Cardiac muscle cell (in vitro differentiated cells and primary cell): ENCODE data around the gene SUMF2. TPM values are rescaled to one million over a fixed set of nuclear protein-coding genes. Genes with fewer than 3 reads are reported as not detected.
"Not testable (repeated sequence)": the region's sequence is repeated elsewhere in the genome, so short reads cannot be mapped to it uniquely, and the experiment has no call there.

ENCODE experiments used
- DNase-seq, 2 donors: peaks; one replicate each; pipeline versions ENCODE4 v3.0.0 to v3.0.0-alpha.2; 2010 to 2017; ENCODE audit warnings: low read depth in 1 of 2, low spot score in 1 of 2
- H3K27ac ChIP-seq: fragments of 200-600 bp; sonication (generic); 2 replicates; pipeline ENCODE4 v1.5.1; 2016
- H3K27me3 ChIP-seq: fragments of 200-600 bp; sonication (generic); 2 replicates; pipeline ENCODE4 v1.6.0; 2016; ENCODE audit warnings: control low read depth
- H3K36me3 ChIP-seq: fragments of 200-600 bp; sonication (generic); 2 replicates; pipeline ENCODE4 v1.5.1; 2016; ENCODE audit warnings: control low read depth
- H3K4me1 ChIP-seq: fragments of 200-600 bp; sonication (generic); 2 replicates; pipeline ENCODE4 v1.8.1; 2017; ENCODE audit warnings: low read depth, mild to moderate bottlenecking, mixed run types
- H3K4me3 ChIP-seq: fragments of 200-600 bp; sonication (generic); 2 replicates; pipeline ENCODE4 v1.5.1; 2016; ENCODE audit warnings: mild to moderate bottlenecking
- H3K9me3 ChIP-seq: fragments of 200-600 bp; sonication (generic); 2 replicates; pipeline ENCODE4 v1.5.1; 2017; ENCODE audit warnings: low read depth, mild to moderate bottlenecking, control low read depth
- CTCF ChIP-seq: IDR thresholded peaks from 2 replicates; pipeline ENCODE4 v1.5.1; 2012; ENCODE audit warnings: low read depth, mild to moderate bottlenecking, low read length
- polyA plus RNA-seq: library from polyadenylated mRNA; unstranded; fragments of >200 nt; fragmentation: Nextera tagmentation; extraction: Ambion mirVana; gene quantifications from 2 replicates; pipeline ENCODE4 v1.2.1, GENCODE V29; 2016
- total RNA-seq: library from RNA; depleted of rRNA; stranded (reverse); fragments of >200 nt; gene quantifications from 2 replicates; pipeline ENCODE4 v1.2.3, GENCODE V29; 2016

Gene SUMF2
- total and polyA plus RNA-seq, 2 experiments from 2014 or later = 49.5 to 108 TPM

DNA sequence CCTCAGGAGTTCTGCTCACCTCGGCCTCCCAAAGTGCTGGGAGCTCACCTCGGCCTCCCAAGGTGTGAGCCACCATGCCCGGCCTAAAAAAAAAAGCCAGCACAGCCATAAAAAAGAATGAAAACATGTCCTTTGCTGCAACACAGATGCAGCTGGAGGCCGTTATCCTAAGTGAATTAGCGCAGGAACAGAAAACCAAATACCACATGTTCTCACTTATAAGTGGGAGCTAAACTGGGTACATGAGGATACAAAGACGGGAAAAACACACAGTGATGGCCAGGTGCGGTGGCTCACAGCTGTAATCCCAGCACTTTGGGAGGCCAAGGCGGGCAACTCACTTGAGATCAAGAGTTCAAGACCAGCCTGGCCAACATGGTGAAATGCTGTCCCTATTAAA is 33.7 kb upstream of the SUMF2 start:
- DNase-seq = no peak
- H3K36me3 ChIP-seq = peaks cover 4% of the 10 kb centered on the region
- H3K4me1 ChIP-seq = no peaks in the 10 kb centered on the region
- no peaks in the 10 kb centered on the region for H3K9me3 ChIP-seq
- no peak overlapping the region for H3K27ac ChIP-seq
- no peak for TF ChIP-seq CTCF
- no peaks in the 10 kb centered on the region for H3K27me3 ChIP-seq
- H3K4me3 ChIP-seq = no peak overlapping the region

- not testable (repeated sequence) for DNase-seq, H3K27me3 ChIP-seq, H3K36me3 ChIP-seq, H3K9me3 ChIP-seq, H3K4me3 ChIP-seq, H3K4me1 ChIP-seq, H3K27ac ChIP-seq
Observed at GRCh38 chr7:56031556-56031955, 32.5 kb upstream of the SUMF2 start.

GRCh38 chr7:56032578-56032977 is 31.5 kb upstream of the SUMF2 start:
- not testable (repeated sequence) for H3K27ac ChIP-seq, H3K36me3 ChIP-seq, H3K4me3 ChIP-seq, H3K27me3 ChIP-seq, H3K4me1 ChIP-seq, DNase-seq, H3K9me3 ChIP-seq

DNA sequence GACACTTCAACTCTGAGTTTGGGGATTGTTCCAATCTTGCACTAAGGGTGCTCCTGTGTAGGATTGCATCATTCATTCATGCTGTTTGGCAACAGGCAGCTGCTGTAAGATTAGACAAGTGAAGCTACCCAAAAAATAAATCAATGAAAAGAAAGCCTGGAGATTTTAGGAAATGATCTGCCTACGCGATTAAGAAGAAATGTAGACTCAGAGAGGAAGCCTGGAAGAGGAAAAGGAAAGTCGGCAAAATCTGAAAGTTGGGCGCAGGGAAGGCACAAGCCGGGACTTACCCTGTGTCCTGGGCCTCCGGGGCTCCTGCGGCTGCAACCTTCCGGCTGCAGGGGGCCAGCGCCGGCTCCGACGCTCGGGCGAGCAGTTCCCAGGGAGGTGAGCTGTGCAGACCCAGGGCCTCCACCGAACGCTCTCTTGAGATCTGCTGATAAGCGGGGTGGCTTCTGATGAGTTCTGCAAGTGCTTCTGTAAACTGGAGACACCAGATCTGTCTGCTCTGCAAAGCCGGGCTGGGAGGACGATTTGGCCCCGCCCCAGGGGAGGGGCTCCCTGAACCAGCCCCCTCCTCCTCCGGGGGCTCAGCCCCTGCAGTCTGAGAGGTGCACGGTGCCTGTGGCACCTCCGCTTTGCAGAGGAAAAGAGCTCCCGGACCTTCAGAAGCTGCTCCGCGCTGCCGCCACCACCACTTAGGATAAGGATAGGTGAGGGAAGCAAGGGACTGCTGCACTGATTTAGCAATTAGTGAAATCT is 30.2 kb upstream of the SUMF2 start:
- Histone ChIP-seq H3K4me3 (peak overlapping the region; percentile 38), H3K4me1 (no peaks in the 10 kb centered on the region), H3K9me3 (no peaks in the 10 kb centered on the region), H3K36me3 (peaks cover 4% of the 10 kb centered on the region), H3K27ac (peak overlapping the region; percentile 73), H3K27me3 (no peaks in the 10 kb centered on the region)
- peak; percentile 79 to 91 for DNase-seq
- peak; percentile 42 for TF ChIP-seq CTCF

DNA sequence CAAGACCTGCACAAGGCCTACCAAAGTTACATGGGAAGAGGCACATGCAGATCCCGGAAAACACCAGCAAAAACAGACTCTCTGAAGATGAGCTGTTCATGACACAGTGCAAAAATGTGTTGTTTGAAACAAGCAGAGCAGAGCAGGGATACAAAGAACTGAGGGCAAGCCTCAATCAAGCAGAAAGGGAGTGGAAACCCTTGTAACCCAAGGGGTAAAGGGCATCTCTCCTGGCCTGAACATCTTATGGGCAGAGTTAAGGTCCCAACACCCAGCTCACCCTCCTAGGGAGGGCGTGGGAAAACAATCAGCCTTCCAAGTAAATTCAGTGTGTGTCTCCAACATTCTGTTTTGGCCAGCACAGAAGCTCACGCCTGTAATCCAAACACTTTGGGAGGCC is 23.4 kb upstream of the SUMF2 start:
- no peaks in the 10 kb centered on the region for H3K9me3 ChIP-seq
- H3K27me3 ChIP-seq = no peaks in the 10 kb centered on the region
- no peaks in the 10 kb centered on the region for H3K36me3 ChIP-seq
- DNase-seq = no peak
- no peaks in the 10 kb centered on the region for H3K4me1 ChIP-seq
- H3K4me3 ChIP-seq = no peak overlapping the region
- H3K27ac ChIP-seq = peak overlapping the region; percentile 28
- TF ChIP-seq CTCF = no peak

DNA sequence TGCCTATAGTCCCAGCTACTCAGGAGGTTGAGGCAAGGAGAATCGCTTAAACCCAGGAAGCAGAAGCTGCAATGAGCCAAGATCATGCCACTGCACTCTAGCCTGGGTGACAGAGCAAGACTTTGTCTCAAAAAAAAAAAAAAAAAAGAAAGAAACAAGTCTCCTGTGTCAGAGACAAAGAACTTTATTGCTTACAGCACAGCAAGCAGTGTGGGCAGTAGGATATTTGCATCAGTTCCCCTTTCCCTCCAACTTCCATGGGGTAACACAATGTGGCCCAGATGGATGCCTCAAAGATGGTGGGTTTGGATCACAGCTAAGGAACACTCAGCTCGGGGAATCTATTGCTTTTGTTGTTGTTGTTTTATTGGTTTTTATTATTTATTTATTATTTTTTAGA is 18.3 kb upstream of the SUMF2 start:
- not testable (repeated sequence) for H3K36me3 ChIP-seq, H3K9me3 ChIP-seq, DNase-seq, H3K4me3 ChIP-seq, H3K27ac ChIP-seq, H3K4me1 ChIP-seq, H3K27me3 ChIP-seq

DNA sequence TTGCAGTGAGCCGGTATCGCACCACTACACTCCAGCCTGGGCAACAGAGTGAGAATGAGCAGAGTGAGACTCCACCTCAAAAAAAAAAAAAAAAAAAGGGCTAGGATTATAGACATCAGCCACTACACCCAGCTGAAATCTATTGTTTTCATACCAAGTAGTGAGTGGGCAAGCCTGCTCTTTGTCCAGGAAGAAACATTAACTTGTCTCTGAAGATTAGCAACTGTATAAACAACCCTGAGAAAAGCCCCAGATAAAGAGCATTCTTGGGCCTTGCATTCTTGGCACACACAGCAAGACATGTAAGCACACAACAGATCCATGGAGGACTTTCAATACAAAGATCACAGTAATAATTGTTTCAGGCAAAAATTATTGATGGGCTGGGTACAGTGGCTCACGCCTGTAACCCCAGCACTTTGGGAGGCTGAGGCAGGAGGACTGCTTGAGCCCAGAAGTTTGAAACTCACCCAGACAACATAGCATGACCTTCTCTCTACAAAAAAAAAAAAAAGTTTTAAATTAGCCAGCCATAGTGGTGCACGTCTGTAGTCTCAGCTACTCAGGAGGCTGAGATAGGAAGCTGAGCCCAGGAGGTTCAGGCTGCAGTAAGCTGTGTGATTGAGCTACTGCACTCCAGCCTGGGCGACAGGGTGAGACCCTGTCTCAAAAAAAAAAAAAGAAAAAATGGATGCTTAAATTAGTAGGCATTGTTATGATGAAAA is 17.2 kb upstream of the SUMF2 start:
- peak overlapping the region; percentile 69 for H3K27ac ChIP-seq
- DNase-seq = peak; percentile 15 to 93
- H3K9me3 ChIP-seq = no peaks in the 10 kb centered on the region
- no peaks in the 10 kb centered on the region for H3K27me3 ChIP-seq
- H3K4me3 ChIP-seq = no peak overlapping the region
- H3K36me3 ChIP-seq = no peaks in the 10 kb centered on the region
- no peak for TF ChIP-seq CTCF
- peaks cover 6% of the 10 kb centered on the region for H3K4me1 ChIP-seq

DNA sequence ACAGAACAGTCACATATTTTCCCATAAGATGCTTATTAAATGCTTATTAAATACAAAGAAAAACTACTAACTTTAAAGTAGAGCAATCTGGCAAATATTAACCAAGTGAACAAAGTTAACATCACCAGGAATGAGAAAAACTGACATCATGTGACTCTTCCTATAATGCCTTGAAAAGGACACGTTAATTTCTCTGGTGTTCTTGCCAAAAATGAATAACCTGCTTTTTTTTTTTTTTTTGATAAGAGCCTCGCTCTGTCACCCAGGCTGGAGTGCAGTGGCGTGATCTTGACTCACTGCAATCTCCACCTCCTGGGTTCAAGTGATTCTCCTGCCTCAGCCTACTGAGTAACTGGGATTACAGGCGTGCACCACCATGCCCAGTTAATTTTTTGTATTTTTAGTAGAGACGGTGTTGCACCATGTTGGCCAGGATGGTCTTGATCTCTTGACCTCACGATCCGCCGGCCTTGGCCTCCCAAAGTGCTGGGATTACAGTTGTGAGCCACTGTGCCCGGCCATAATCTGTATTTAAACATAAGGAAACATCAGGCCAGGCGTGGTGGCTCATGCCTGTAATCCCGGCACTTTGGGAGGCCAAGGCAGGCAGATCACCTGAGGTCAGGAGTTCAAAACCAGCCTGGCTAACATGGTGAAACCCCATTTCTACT is 16.5 kb upstream of the SUMF2 start:
- peak overlapping the region; percentile 69 for H3K27ac ChIP-seq

More for the DNA sequence above, 16.5 kb upstream of the SUMF2 start:
- H3K4me3 ChIP-seq, H3K9me3 ChIP-seq, H3K27me3 ChIP-seq, H3K36me3 ChIP-seq, H3K4me1 ChIP-seq: not testable (repeated sequence)
- peak in 1 of 2 donors; percentile 20 for DNase-seq
